CD4-positive, CD25-positive, alpha-beta regulatory T cell (primary cell): ENCODE measurements around the gene PYCARD. TPM values are rescaled to one million over a fixed set of nuclear protein-coding genes. Genes with fewer than 3 reads are reported as not detected.

Experiments
- ATAC-seq, 2 donors: fragments of 150-1000 bp; cut with Tn5 transposase; one replicate each; pipeline ENCODE4 v1.10.0; 2021; ENCODE audit warnings: low read depth in 2 of 2, moderate number of reproducible peaks in 2 of 2, moderate library complexity in 1 of 2
- DNase-seq, 3 donors: peaks; one replicate each; pipeline versions ENCODE4 v3.0.0 to v3.0.0-alpha.2; 2012 to 2022; ENCODE audit warnings: mixed read lengths in 1 of 3
- H3K27ac ChIP-seq: one replicate; pipeline ENCODE4 v1.7.0; 2013; ENCODE audit warnings: mild to moderate bottlenecking, low read length; ENCODE audit not compliant: insufficient read depth, poor library complexity, severe bottlenecking
- H3K27me3 ChIP-seq: one replicate; pipeline ENCODE4 v1.7.0; 2013; ENCODE audit warnings: low read length; ENCODE audit not compliant: control insufficient read depth, insufficient read depth
- H3K36me3 ChIP-seq: one replicate; pipeline ENCODE4 v1.7.0; 2013; ENCODE audit warnings: mild to moderate bottlenecking, low read length, moderate library complexity; ENCODE audit not compliant: control insufficient read depth, insufficient read depth
- H3K4me1 ChIP-seq: 2 replicates; pipeline ENCODE4 v1.7.0; 2013; ENCODE audit warnings: mild to moderate bottlenecking, low read length; ENCODE audit not compliant: insufficient read depth, control insufficient read depth, poor library complexity, severe bottlenecking
- H3K4me3 ChIP-seq: one replicate; pipeline ENCODE4 v1.7.0; 2013; ENCODE audit warnings: low read depth, mild to moderate bottlenecking, low read length, moderate library complexity
- H3K9me3 ChIP-seq, 2 experiments: 1 replicate in 1 of 2; 2 replicates in 1 of 2; pipeline ENCODE4 v1.7.0; 2013; ENCODE audit warnings: low read length in 2 of 2, mild to moderate bottlenecking in 1 of 2, moderate library complexity in 1 of 2; ENCODE audit not compliant: control insufficient read depth in 2 of 2
- H3K27ac Mint-ChIP-seq, 3 donors: one replicate each; pipeline ENCODE4 v1.8.0; 2020 to 2022; ENCODE audit warnings: mild to moderate bottlenecking in 3 of 3, mixed read lengths in 3 of 3, moderate library complexity in 2 of 3
- H3K27me3 Mint-ChIP-seq: one replicate; pipeline ENCODE4 v1.8.0; 2022; ENCODE audit warnings: mild to moderate bottlenecking, mixed read lengths
- H3K36me3 Mint-ChIP-seq: one replicate; pipeline ENCODE4 v1.8.0; 2020; ENCODE audit warnings: mixed read lengths
- H3K4me1 Mint-ChIP-seq, 4 donors: one replicate each; pipeline ENCODE4 v1.8.0; 2020 to 2022; ENCODE audit warnings: mixed read lengths in 4 of 4, mild to moderate bottlenecking in 1 of 4
- H3K4me3 Mint-ChIP-seq, 4 donors: one replicate each; pipeline ENCODE4 v1.8.0; 2020 to 2022; ENCODE audit warnings: mild to moderate bottlenecking in 4 of 4, mixed read lengths in 4 of 4, moderate library complexity in 3 of 4
- H3K9me3 Mint-ChIP-seq, 7 donors: one replicate each; pipeline ENCODE4 v1.8.0; 2020 to 2022; ENCODE audit warnings: mixed read lengths in 7 of 7, mild to moderate bottlenecking in 3 of 7, moderate library complexity in 2 of 7
- polyA plus RNA-seq, 4 donors: library from polyadenylated mRNA; unstranded; fragments of 300-500 nt; fragmentation: Illumina TruSeq; gene quantifications; one replicate each; pipeline ENCODE4 v1.2.3, GENCODE V29; 2021
- total RNA-seq: library from RNA; stranded (reverse); gene quantifications from one replicate; pipeline ENCODE4 v1.2.3, GENCODE V29; 2022

PYCARD gene
- total and polyA plus RNA-seq, 5 donors from 2014 or later, result 25.0 to 82.9 (median 67.0) TPM

- Histone ChIP-seq H3K4me1 (no peaks in the 10 kb centered on the region), H3K4me3 (no peak overlapping the region), H3K27ac (no peak overlapping the region), H3K27me3 (no peaks in the 10 kb centered on the region), H3K9me3 (no peaks in the 10 kb centered on the region), H3K36me3 (no peaks in the 10 kb centered on the region)
- Mint-ChIP-seq H3K27me3 (peaks cover 20% of the 10 kb centered on the region), H3K36me3 (no peaks in the 10 kb centered on the region), H3K27ac (no peak overlapping the region), H3K4me3 (peak overlapping the region in 2 of 4 donors; percentile 26 to 35), H3K4me1 (peaks cover 0 to 14% (median 0%) of the 10 kb centered on the region in 4 donors), H3K9me3 (no peaks in the 10 kb centered on the region)
- ATAC-seq, result no peak
- DNase-seq, result no peak
These were observed 45.4 kb downstream of the PYCARD start for GRCh38 chr16:31157136-31157535.

Other genes with a start within 250 kb of the PYCARD start
- 35.2 TPM for gene SETD1A, start 245.0 kb downstream of the PYCARD start, total RNA-seq
- 1 to 10 TPM in 1 of 4 donors, under 1 TPM in 3; 0.33 to 1.4 (median 0.63) TPM for gene SETD1A, start 245.0 kb downstream of the PYCARD start, polyA plus RNA-seq
- not detected for gene HSD3B7, start 217.6 kb downstream of the PYCARD start, total RNA-seq
- under 1 TPM in 2 of 4 donors, not detected in 2; 0.07 to 0.31 TPM for gene HSD3B7, start 217.6 kb downstream of the PYCARD start, polyA plus RNA-seq
- 0.74 TPM for gene STX1B, start 192.1 kb downstream of the PYCARD start, total RNA-seq
- not detected for gene STX1B, start 192.1 kb downstream of the PYCARD start, polyA plus RNA-seq
- 80.7 TPM for gene STX4, start 169.2 kb downstream of the PYCARD start, total RNA-seq
- 10 to 100 TPM; 19.1 to 28.0 (median 25.0) TPM for gene STX4, start 169.2 kb downstream of the PYCARD start, polyA plus RNA-seq
- gene ZNF668, start 128.5 kb downstream of the PYCARD start, total RNA-seq, result 16.8 TPM
- gene ZNF668, start 128.5 kb downstream of the PYCARD start, polyA plus RNA-seq, result 10 to 100 TPM in 1 of 4 donors, 1 to 10 TPM in 3; 6.4 to 15.8 (median 7.6) TPM
- gene ZNF646, start 128.3 kb downstream of the PYCARD start, total RNA-seq, result 23.4 TPM
- 1 to 10 TPM; 2.2 to 5.5 (median 3.4) TPM for gene ZNF646, start 128.3 kb downstream of the PYCARD start, polyA plus RNA-seq
- gene PRSS53, start 113.8 kb downstream of the PYCARD start, total RNA-seq, result 8.2 TPM
- gene PRSS53, start 113.8 kb downstream of the PYCARD start, polyA plus RNA-seq, result 1 to 10 TPM in 1 of 4 donors, under 1 TPM in 3; 0.41 to 1.7 (median 0.59) TPM
- gene VKORC1, start 108.0 kb downstream of the PYCARD start, total RNA-seq, result 38.1 TPM
- gene VKORC1, start 108.0 kb downstream of the PYCARD start, polyA plus RNA-seq, result 100 to 1,000 TPM in 3 of 4 donors, 10 to 100 TPM in 1; 97.8 to 113 (median 105) TPM
- 8.2 TPM for gene BCKDK, start 94.4 kb downstream of the PYCARD start, total RNA-seq
- gene BCKDK, start 94.4 kb downstream of the PYCARD start, polyA plus RNA-seq, result 10 to 100 TPM; 19.5 to 24.7 (median 23.5) TPM
- gene KAT8, start 85.1 kb downstream of the PYCARD start, total RNA-seq, result 103 TPM
- gene KAT8, start 85.1 kb downstream of the PYCARD start, polyA plus RNA-seq, result 10 to 100 TPM; 31.8 to 49.2 (median 44.4) TPM
- not detected for gene PRSS8, start 67.0 kb downstream of the PYCARD start, total RNA-seq
- gene PRSS8, start 67.0 kb downstream of the PYCARD start, polyA plus RNA-seq, result not detected
- 0.39 TPM for gene PRSS36, start 52.7 kb downstream of the PYCARD start, total RNA-seq
- 1 to 10 TPM in 3 of 4 donors, under 1 TPM in 1; 0.46 to 1.4 (median 1.2) TPM for gene PRSS36, start 52.7 kb downstream of the PYCARD start, polyA plus RNA-seq
- gene FUS, start 22.6 kb downstream of the PYCARD start, total RNA-seq, result 918 TPM
- gene FUS, start 22.6 kb downstream of the PYCARD start, polyA plus RNA-seq, result 100 to 1,000 TPM; 119 to 147 (median 132) TPM
- gene TRIM72, start 11.4 kb upstream of the PYCARD start, total RNA-seq, result 0.20 TPM
- gene TRIM72, start 11.4 kb upstream of the PYCARD start, polyA plus RNA-seq, result not detected
- not detected for gene PYDC1, start 14.4 kb upstream of the PYCARD start, total RNA-seq
- not detected for gene PYDC1, start 14.4 kb upstream of the PYCARD start, polyA plus RNA-seq
- 13.1 TPM for gene ITGAM, start 57.2 kb upstream of the PYCARD start, total RNA-seq
- 1 to 10 TPM in 3 of 4 donors, under 1 TPM in 1; 0.71 to 4.8 (median 1.4) TPM for gene ITGAM, start 57.2 kb upstream of the PYCARD start, polyA plus RNA-seq
- 1.9 TPM for gene ITGAX, start 152.4 kb upstream of the PYCARD start, total RNA-seq
- under 1 TPM in 1 of 4 donors, not detected in 3; 0.47 TPM for gene ITGAX, start 152.4 kb upstream of the PYCARD start, polyA plus RNA-seq
- not detected for gene ITGAD, start 190.6 kb upstream of the PYCARD start, total RNA-seq
- gene ITGAD, start 190.6 kb upstream of the PYCARD start, polyA plus RNA-seq, result not detected
- gene COX6A2, start 225.6 kb upstream of the PYCARD start, total RNA-seq, result not detected
- not detected for gene COX6A2, start 225.6 kb upstream of the PYCARD start, polyA plus RNA-seq
- gene ZNF843, start 240.0 kb upstream of the PYCARD start, total RNA-seq, result 0.12 TPM
- gene ZNF843, start 240.0 kb upstream of the PYCARD start, polyA plus RNA-seq, result under 1 TPM in 2 of 4 donors, not detected in 2; 0.06 to 0.09 TPM